ENCODE data around the gene NRIP1. TPM values are rescaled to one million over a fixed set of nuclear protein-coding genes. Genes with fewer than 3 reads are reported as not detected.

NRIP1 gene
- total RNA-seq, 6 experiments from 2014 or later, result 39.1 to 56.6 (median 52.3) TPM

DNA sequence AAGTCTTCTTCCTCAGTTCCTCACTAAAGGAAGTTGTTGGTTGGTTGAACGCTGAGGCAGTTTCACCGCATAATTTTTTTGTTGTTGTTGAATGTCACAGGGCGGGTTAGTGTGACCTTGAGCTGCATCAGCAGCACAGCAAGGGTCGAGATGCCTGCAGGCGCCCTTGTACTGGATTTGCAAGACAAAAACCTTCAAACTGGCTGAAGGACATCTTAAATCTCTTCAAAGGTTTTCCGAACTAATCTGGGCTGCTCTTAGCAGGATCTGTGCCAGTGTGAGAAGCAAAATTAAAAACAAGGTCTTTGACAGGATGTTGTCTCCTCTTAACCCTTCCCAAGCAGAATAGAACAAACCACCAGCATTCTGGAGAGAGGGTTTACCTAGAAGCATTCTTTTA is 59.4 kb downstream of the NRIP1 start:
- peaks cover 94% of the 10 kb centered on the region for H3K4me1 Mint-ChIP-seq (ENCODE audit: low read depth)
- H3K27me3 Mint-ChIP-seq (ENCODE audit: insufficient read depth), result peaks cover 4% of the 10 kb centered on the region; the same call in 1 of the 2 replicates
- no peak for DNase-seq
- peak overlapping the region; percentile 81 for H3K4me3 Mint-ChIP-seq
- peak overlapping the region; percentile 85 for H3K27ac Mint-ChIP-seq
- H3K9me3 Mint-ChIP-seq, result peaks cover 8% of the 10 kb centered on the region
- TF ChIP-seq CTCF (IDR thresholded peaks at IDR 0.05), result no peak
- peaks cover 51% of the 10 kb centered on the region for H3K36me3 Mint-ChIP-seq (ENCODE audit: low read depth)

- H3K9me3 Mint-ChIP-seq, result peaks cover 8% of the 10 kb centered on the region
- peaks cover 94% of the 10 kb centered on the region for H3K4me1 Mint-ChIP-seq (ENCODE audit: low read depth)
- H3K27ac Mint-ChIP-seq, result peak overlapping the region; percentile 85
- peak; percentile 39 for DNase-seq
- peak overlapping the region; percentile 81 for H3K4me3 Mint-ChIP-seq
- peaks cover 50% of the 10 kb centered on the region for H3K36me3 Mint-ChIP-seq (ENCODE audit: low read depth)
- peaks cover 4% of the 10 kb centered on the region; the same call in 1 of the 2 replicates for H3K27me3 Mint-ChIP-seq (ENCODE audit: insufficient read depth)
- TF ChIP-seq CTCF (IDR thresholded peaks at IDR 0.05), result no peak
These were observed 60.0 kb downstream of the NRIP1 start for GRCh38 chr21:15004721-15005370.

GRCh38 chr21:15003463-15004135 is 61.2 kb downstream of the NRIP1 start:
- Mint-ChIP-seq H3K9me3 (peaks cover 8% of the 10 kb centered on the region), H3K4me1 (ENCODE audit: low read depth) (peaks cover 92% of the 10 kb centered on the region), H3K27ac (peak overlapping the region; percentile 85), H3K4me3 (peak overlapping the region; percentile 81; the same call in 1 of the 2 replicates), H3K27me3 (ENCODE audit: insufficient read depth) (peaks cover 4% of the 10 kb centered on the region; the same call in 1 of the 2 replicates), H3K36me3 (ENCODE audit: low read depth) (peaks cover 44% of the 10 kb centered on the region)
- no peak for DNase-seq
- no peak for TF ChIP-seq CTCF (IDR thresholded peaks at IDR 0.05)

GRCh38 chr21:15001857-15002606 is 62.8 kb downstream of the NRIP1 start:
- no peak for DNase-seq
- Mint-ChIP-seq H3K36me3 (ENCODE audit: low read depth) (peaks cover 37% of the 10 kb centered on the region), H3K27ac (peak overlapping the region; percentile 40), H3K4me1 (ENCODE audit: low read depth) (peaks cover 87% of the 10 kb centered on the region), H3K9me3 (no peaks in the 10 kb centered on the region), H3K27me3 (ENCODE audit: insufficient read depth) (no peaks in the 10 kb centered on the region), H3K4me3 (peak overlapping the region; percentile 24)
- no peak for TF ChIP-seq CTCF (IDR thresholded peaks at IDR 0.05)

DNA sequence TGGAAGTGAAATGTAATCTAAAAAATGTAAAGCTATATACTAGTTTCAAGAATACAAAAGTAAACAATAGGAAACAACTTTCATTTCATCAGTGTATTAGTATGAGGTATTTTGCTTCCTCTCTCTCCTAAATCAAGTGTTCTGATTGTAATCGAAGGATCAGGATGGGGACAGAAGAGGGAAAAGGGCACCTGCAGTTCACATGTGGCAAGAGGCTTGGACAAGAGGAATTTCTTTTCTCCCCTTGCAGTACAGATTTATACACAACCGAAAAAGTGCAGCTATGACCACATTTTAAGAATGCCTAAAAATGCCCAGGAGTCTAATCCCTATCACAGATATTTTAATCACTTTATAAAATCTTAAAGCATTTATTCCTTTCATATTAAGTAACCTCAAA is 63.7 kb downstream of the NRIP1 start:
- Mint-ChIP-seq H3K27me3 (ENCODE audit: insufficient read depth) (peaks cover 1% of the 10 kb centered on the region; the same call in 1 of the 2 replicates), H3K27ac (peak overlapping the region; percentile 61), H3K36me3 (ENCODE audit: low read depth) (peaks cover 37% of the 10 kb centered on the region), H3K4me1 (ENCODE audit: low read depth) (peaks cover 87% of the 10 kb centered on the region), H3K9me3 (no peaks in the 10 kb centered on the region), H3K4me3 (peak overlapping the region; percentile 65)
- no peak for DNase-seq
- no peak for TF ChIP-seq CTCF (IDR thresholded peaks at IDR 0.05)
